RWPE2 (cell line): ENCODE measurements around the gene AQP2.

Experiments used
- ATAC-seq: fragments of 200-7000 bp; cut with Tn5 transposase; 3 replicates; pipeline ENCODE4 v1.9.1; 2021; ENCODE audit warnings: low read depth
- DNase-seq: peaks from one replicate; pipeline ENCODE4 v3.0.0-alpha.2; 2020; ENCODE audit warnings: low spot score
- H3K27ac ChIP-seq: fragments of 450-650 bp; 2 replicates; pipeline ENCODE4 v1.5.1; 2017; ENCODE audit warnings: mild to moderate bottlenecking; ENCODE audit not compliant: poor library complexity, severe bottlenecking
- H3K27me3 ChIP-seq: fragments of 250-450 bp; sonication (Bioruptor Pico); 2 replicates; pipeline ENCODE4 v1.5.1; 2021; ENCODE audit warnings: mild to moderate bottlenecking, moderate library complexity; ENCODE audit not compliant: insufficient read depth, poor library complexity, severe bottlenecking
- H3K36me3 ChIP-seq: fragments of 250-450 bp; sonication (Bioruptor Pico); 2 replicates; pipeline ENCODE4 v1.5.1; 2020; ENCODE audit warnings: low read depth, mild to moderate bottlenecking, moderate library complexity
- H3K4me1 ChIP-seq: fragments of 250-450 bp; sonication (Bioruptor Pico); 2 replicates; pipeline ENCODE4 v1.5.1; 2021; ENCODE audit warnings: mild to moderate bottlenecking, moderate library complexity; ENCODE audit not compliant: insufficient read depth, poor library complexity, severe bottlenecking
- H3K4me3 ChIP-seq: fragments of 250-450 bp; sonication (Bioruptor Pico); 2 replicates; pipeline ENCODE4 v1.5.1; 2021; ENCODE audit warnings: mild to moderate bottlenecking, moderate library complexity; ENCODE audit not compliant: severe bottlenecking
- H3K9me3 ChIP-seq: fragments of 250-450 bp; sonication (Bioruptor Pico); 2 replicates; pipeline ENCODE4 v1.5.1; 2021; ENCODE audit warnings: mild to moderate bottlenecking, moderate library complexity; ENCODE audit not compliant: severe bottlenecking
- CTCF ChIP-seq: fragments of 450-650 bp; IDR thresholded peaks from one replicate; pipeline ENCODE4 v1.5.1; 2017; ENCODE audit warnings: mild to moderate bottlenecking, moderate library complexity; ENCODE audit not compliant: poor library complexity, severe bottlenecking

AQP2 gene

DNA sequence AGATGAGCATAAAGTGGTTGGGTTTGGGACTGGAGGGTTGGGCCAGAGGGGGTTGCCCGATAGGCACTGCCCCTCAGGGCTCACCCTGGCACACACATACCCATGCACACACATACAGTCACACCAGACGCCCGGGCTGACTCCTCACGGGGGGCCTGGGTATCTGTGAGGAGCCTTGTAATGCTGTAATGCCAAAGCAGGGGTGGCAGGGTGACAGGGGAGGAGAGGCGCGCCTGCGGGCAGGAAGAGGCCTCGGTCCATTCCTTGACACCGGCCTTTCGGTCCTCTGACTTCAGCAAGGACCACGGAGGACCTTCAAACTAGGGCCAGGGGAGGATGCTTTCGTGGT is 47.2 kb upstream of the AQP2 start:
- no peaks in the 10 kb centered on the region for H3K4me1 ChIP-seq
- ATAC-seq = no peak
- no peaks in the 10 kb centered on the region for H3K36me3 ChIP-seq
- no peak for TF ChIP-seq CTCF
- H3K27ac ChIP-seq = no peak overlapping the region
- no peaks in the 10 kb centered on the region for H3K9me3 ChIP-seq
- H3K4me3 ChIP-seq = no peak overlapping the region
- H3K27me3 ChIP-seq = no peaks in the 10 kb centered on the region
- peak; percentile 48 for DNase-seq

DNA sequence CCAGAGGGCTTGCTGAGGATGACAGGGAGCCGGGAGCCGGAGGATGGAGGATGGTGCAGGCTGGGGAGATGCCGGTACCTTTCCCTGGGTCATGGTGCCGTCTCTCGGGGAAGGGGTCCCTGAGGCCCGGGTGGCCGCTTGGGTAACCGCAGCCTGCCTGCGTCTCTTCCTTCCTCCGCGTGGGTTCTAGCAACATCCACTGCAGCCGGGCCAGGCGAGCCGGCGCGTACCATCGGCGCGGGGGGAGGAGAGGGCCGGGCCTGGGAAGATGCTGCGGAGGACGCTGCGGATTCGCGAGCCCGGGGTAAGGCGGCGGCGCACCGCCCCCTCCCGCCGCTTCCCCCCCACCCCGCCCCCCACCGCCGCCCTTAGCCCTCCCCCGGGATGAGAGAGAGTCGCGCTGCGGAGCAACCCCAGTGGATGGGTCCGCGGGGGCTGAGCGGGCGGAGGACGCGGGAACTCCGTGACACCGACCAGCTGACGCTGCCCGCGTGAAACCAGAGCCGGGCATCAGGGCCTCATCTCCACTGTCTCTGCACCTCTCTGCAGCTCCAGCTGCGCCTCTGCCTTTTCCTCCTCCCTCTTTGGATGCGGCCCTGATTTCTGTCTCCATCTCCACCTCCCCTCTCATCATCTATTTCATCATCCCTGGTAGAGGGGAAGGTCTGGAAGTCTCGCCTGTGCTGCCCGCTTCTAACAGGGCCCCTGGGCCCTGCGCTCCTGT is 46.7 kb upstream of the AQP2 start, which contains the start of gene FAIM2:
TSS of gene FAIM2 (minus strand) at position 201 of the 724 bp plus-strand sequence. CDS start at position 93, 108 bp downstream.
- TF ChIP-seq CTCF = no peak
- ATAC-seq (peak; percentile 55), DNase-seq (peak; percentile 51)
- Histone ChIP-seq H3K4me1 (no peaks in the 10 kb centered on the region), H3K27ac (no peak within 1 kb of the TSS), H3K27me3 (no peaks in the 10 kb centered on the region), H3K36me3 (no peaks in the 10 kb centered on the region), H3K4me3 (no peak within 1 kb of the TSS), H3K9me3 (no peaks in the 10 kb centered on the region)

GRCh38 chr12:49904601-49905000 is 45.9 kb upstream of the AQP2 start:
- H3K4me3 ChIP-seq = no peak overlapping the region
- H3K27ac ChIP-seq = no peak overlapping the region
- DNase-seq = no peak
- no peaks in the 10 kb centered on the region for H3K27me3 ChIP-seq
- no peak for TF ChIP-seq CTCF
- H3K36me3 ChIP-seq = no peaks in the 10 kb centered on the region
- no peak for ATAC-seq
- H3K9me3 ChIP-seq = no peaks in the 10 kb centered on the region
- peaks cover 1% of the 10 kb centered on the region for H3K4me1 ChIP-seq

DNA sequence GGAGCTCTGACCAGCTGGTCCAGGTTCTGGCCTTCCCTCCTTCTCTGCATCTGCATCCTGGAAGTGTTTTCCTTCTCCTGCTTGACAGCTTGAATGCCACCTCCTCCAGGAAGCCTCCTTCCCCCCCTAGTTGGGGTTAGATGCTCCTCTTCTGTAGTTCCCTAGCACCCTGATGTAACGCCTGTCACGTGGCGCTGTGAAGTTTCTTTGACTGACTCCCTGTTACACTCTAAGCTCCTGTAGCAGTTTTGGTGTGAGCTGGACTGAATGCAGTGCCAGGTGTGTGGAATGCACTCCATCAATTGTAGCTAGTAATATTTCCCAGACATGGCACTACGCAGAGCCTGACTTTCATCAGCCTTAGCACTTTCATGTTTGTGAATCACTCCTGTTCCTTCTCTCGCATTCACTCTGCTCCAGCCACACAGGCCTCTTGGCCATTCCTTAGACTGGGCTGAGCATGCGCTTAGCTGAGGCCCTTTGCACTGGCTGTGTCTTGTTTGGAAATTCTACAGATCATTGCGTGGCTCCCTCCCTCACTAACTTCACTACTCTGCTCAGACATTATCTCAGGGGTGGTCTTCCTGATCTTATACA is 44.7 kb upstream of the AQP2 start:
- peaks cover 8% of the 10 kb centered on the region for H3K4me1 ChIP-seq
- no peak overlapping the region for H3K27ac ChIP-seq
- no peaks in the 10 kb centered on the region for H3K27me3 ChIP-seq
- DNase-seq (no peak), ATAC-seq (no peak)
- H3K4me3 ChIP-seq = no peak overlapping the region
- TF ChIP-seq CTCF = no peak
- no peaks in the 10 kb centered on the region for H3K36me3 ChIP-seq
- no peaks in the 10 kb centered on the region for H3K9me3 ChIP-seq

DNA sequence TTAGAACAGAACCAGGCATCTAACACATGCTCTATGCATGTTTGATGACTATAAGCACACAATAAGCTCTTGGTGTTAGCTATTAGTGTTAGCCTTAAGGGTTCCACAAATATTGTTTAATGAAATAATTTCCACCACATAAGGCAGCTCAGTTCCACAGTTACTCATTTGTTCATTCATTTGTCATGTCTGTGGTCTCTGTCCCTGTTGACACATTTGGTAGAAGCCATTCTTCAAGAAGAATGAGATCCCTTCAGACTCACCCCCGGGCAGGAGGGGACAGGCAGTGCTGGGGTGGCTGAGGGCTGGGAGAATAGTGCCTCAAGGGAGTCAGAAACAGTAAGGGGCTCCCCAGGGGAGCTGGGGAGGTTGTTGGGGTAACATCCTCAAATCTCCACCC is 43.2 kb upstream of the AQP2 start:
- no peak for DNase-seq
- Histone ChIP-seq H3K36me3 (no peaks in the 10 kb centered on the region), H3K4me1 (peaks cover 8% of the 10 kb centered on the region), H3K4me3 (no peak overlapping the region), H3K27me3 (no peaks in the 10 kb centered on the region), H3K27ac (no peak overlapping the region), H3K9me3 (no peaks in the 10 kb centered on the region)
- no peak for ATAC-seq
- no peak for TF ChIP-seq CTCF
